Liver (tissue), 9 donors: ENCODE measurements around the gene ABL2. TPM values are rescaled to one million over a fixed set of nuclear protein-coding genes. Genes with fewer than 3 reads are reported as not detected.

ENCODE experiments used
- DNase-seq: peaks from one replicate; pipeline ENCODE4 v3.0.0-alpha.2; 2017; ENCODE audit warnings: low spot score
- H3K27ac ChIP-seq, 2 donors: one replicate each; pipeline ENCODE4 v1.7.0; 2013; ENCODE audit warnings: inconsistent platforms in 2 of 2, low read length in 2 of 2, control low read depth in 1 of 2, low read depth in 1 of 2, mild to moderate bottlenecking in 1 of 2
- H3K27me3 ChIP-seq, 4 donors: one replicate each; pipeline versions ENCODE4 v1.6.1 to v1.7.0; 2013; ENCODE audit warnings: low read length in 3 of 4, inconsistent platforms in 1 of 4, mild to moderate bottlenecking in 1 of 4, moderate library complexity in 1 of 4; ENCODE audit not compliant: control insufficient read depth in 4 of 4, insufficient read depth in 4 of 4
- H3K36me3 ChIP-seq, 4 donors: one replicate each; pipeline versions ENCODE4 v1.6.1 to v1.7.0; 2013; ENCODE audit warnings: low read length in 3 of 4, mild to moderate bottlenecking in 3 of 4, low read depth in 1 of 4, moderate library complexity in 1 of 4; ENCODE audit not compliant: control insufficient read depth in 4 of 4, insufficient read depth in 3 of 4
- H3K4me1 ChIP-seq, 4 donors: one replicate each; pipeline versions ENCODE4 v1.6.1 to v1.7.0; 2013; ENCODE audit warnings: low read length in 3 of 4, mild to moderate bottlenecking in 3 of 4, moderate library complexity in 1 of 4; ENCODE audit not compliant: control insufficient read depth in 4 of 4, insufficient read depth in 4 of 4
- H3K4me3 ChIP-seq, 3 donors: one replicate each; pipeline versions ENCODE4 v1.6.1 to v1.7.0; 2013; ENCODE audit warnings: low read length in 3 of 3, control low read depth in 1 of 3, low read depth in 1 of 3, mild to moderate bottlenecking in 1 of 3
- H3K9ac ChIP-seq, 2 donors: one replicate each; pipeline ENCODE4 v1.7.0; 2013; ENCODE audit warnings: low read length in 2 of 2, mild to moderate bottlenecking in 2 of 2, moderate library complexity in 2 of 2, control low read depth in 1 of 2, low read depth in 1 of 2
- H3K9me3 ChIP-seq, 4 donors: one replicate each; pipeline versions ENCODE4 v1.6.1 to v1.7.0; 2013; ENCODE audit warnings: low read length in 3 of 4; ENCODE audit not compliant: control insufficient read depth in 4 of 4
- EGR1 ChIP-seq, 2 donors: IDR thresholded peaks; 2 replicates each; pipeline ENCODE4 v1.6.1; 2016 to 2018; ENCODE audit warnings: antibody characterized with exemption in 2 of 2, low read depth in 2 of 2
- FOXA1 ChIP-seq: IDR thresholded peaks from 2 replicates; pipeline ENCODE4 v1.6.1; 2016; ENCODE audit warnings: antibody characterized with exemption
- FOXA2 ChIP-seq: IDR thresholded peaks from 2 replicates; pipeline ENCODE4 v1.6.1; 2016; ENCODE audit warnings: antibody characterized with exemption
- GABPA ChIP-seq, 2 donors: IDR thresholded peaks in 1 of 2; conservative IDR thresholded peaks in 1 of 2; 2 replicates each; pipeline ENCODE4 v1.6.1; 2016; ENCODE audit warnings: antibody characterized with exemption in 2 of 2, mild to moderate bottlenecking in 1 of 2, moderate library complexity in 1 of 2
- HNF4A ChIP-seq, 2 donors: conservative IDR thresholded peaks; 2 replicates each; pipeline ENCODE4 v1.6.1; 2016; ENCODE audit warnings: antibody characterized with exemption in 2 of 2, mild to moderate bottlenecking in 2 of 2
- HNF4G ChIP-seq: IDR thresholded peaks from 2 replicates; pipeline ENCODE4 v1.6.1; 2016; ENCODE audit warnings: antibody characterized with exemption
- JUND ChIP-seq, 2 donors: IDR thresholded peaks; 2 replicates each; pipeline ENCODE4 v1.6.1; 2016; ENCODE audit warnings: antibody characterized with exemption in 2 of 2
- RAD21 ChIP-seq, 2 donors: IDR thresholded peaks; 2 replicates each; pipeline ENCODE4 v1.6.1; 2016; ENCODE audit warnings: antibody characterized with exemption in 2 of 2, mild to moderate bottlenecking in 2 of 2
- RXRA ChIP-seq, 2 donors: IDR thresholded peaks; 2 replicates each; pipeline ENCODE4 v1.6.1; 2017 to 2018; ENCODE audit warnings: antibody characterized with exemption in 2 of 2, mild to moderate bottlenecking in 1 of 2
- SP1 ChIP-seq: IDR thresholded peaks from 2 replicates; pipeline ENCODE4 v1.6.1; 2018; ENCODE audit warnings: antibody characterized with exemption, mild to moderate bottlenecking
- TAF1 ChIP-seq: conservative IDR thresholded peaks from 2 replicates; pipeline ENCODE4 v1.6.1; 2016; ENCODE audit warnings: antibody characterized with exemption, mild to moderate bottlenecking
- YY1 ChIP-seq: IDR thresholded peaks from 2 replicates; pipeline ENCODE4 v1.6.1; 2016; ENCODE audit warnings: antibody characterized with exemption, mild to moderate bottlenecking
- WGBS: extraction: QIAGEN DNeasy Blood & Tissue Kit; methylation state at CpG from one replicate; pipeline ENCODE4 v1.1.7; 2013; 5-methylcytosine and 5-hydroxymethylcytosine counted together
- polyA plus RNA-seq, 2 donors: library from polyadenylated mRNA; stranded (reverse) in 1 of 2; unstranded in 1 of 2; fragments of 200-250 nt in 1 of 2; fragments of >200 nt in 1 of 2; fragmentation: Nextera tagmentation in 1 of 2; extraction: Ambion mirVana in 1 of 2; gene quantifications; one replicate each; pipeline versions ENCODE4 v1.2.1 to v1.2.3, GENCODE V29; 2013 to 2015
- total RNA-seq, 2 donors: library from RNA; depleted of rRNA; stranded (reverse); fragments of >200 nt; gene quantifications; one replicate each; pipeline ENCODE4 v1.2.3, GENCODE V29; 2014
- TF ChIP-seq, protein P1 (sequence below): IDR thresholded peaks from 2 replicates; pipeline ENCODE4 v1.6.1; 2016; ENCODE audit warnings: antibody characterized with exemption
- TF ChIP-seq, protein P2 (sequence below): IDR thresholded peaks from 2 replicates; pipeline ENCODE4 v1.6.1; 2016; ENCODE audit warnings: antibody characterized with exemption
- TF ChIP-seq, protein P3 (sequence below): IDR thresholded peaks from 2 replicates; pipeline ENCODE4 v1.6.1; 2016; ENCODE audit warnings: antibody characterized with exemption
- TF ChIP-seq, protein P4 (sequence below): fragments of 150-350 bp; IDR thresholded peaks from 2 replicates; pipeline ENCODE4 v1.5.1; 2017; ENCODE audit warnings: improper control_type of control experiment, low read depth, low read length; ENCODE audit not compliant: missing input control
- TF ChIP-seq, protein P5 (sequence below): IDR thresholded peaks from 2 replicates; pipeline ENCODE4 v1.6.1; 2016; ENCODE audit warnings: antibody characterized with exemption, mild to moderate bottlenecking
- donor health status: healthy.
- donor health status: healthy.
- donor health status: healthy.
- donor health status: healthy.
- donor health status: healthy.

The ABL2 gene
- total and polyA plus RNA-seq, 4 donors: 1.8 to 7.8 (median 3.4) TPM

DNA sequence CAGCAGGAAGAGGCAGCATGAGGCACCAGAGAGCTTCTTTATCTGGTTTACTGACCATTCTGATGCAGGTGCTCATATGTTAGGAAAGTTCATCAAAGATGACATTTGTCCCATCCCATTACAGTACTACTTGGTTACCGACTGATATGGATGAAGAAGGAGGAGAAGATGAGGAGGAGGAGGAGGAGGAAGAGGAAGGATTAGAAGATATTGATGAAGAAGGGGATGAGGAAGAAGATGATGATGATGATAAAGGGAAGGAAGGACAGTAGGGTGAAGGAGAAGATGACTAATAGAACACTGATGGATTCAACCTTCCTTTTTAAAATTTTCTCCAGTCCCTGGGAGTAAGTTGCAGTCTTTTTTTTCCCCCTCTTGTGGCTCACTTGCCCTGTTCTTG, 45.1 kb downstream of the ABL2 start:
- H3K36me3 ChIP-seq: no peaks in the 10 kb centered on the region
- WGBS: 94% methylated on average over 1 of the region's 1 CpG
- H3K27me3 ChIP-seq: no peaks in the 10 kb centered on the region
- H3K27ac ChIP-seq: no peak overlapping the region
- DNase-seq: no peak
- H3K4me3 ChIP-seq: no peak overlapping the region
- H3K9me3 ChIP-seq: no peaks in the 10 kb centered on the region
- TF ChIP-seq HNF4G (no peak), JUND (IDR thresholded peaks at IDR 0.05) (no peak), YY1 (no peak), RAD21 (IDR thresholded peaks at IDR 0.05) (no peak), GABPA (IDR thresholded peaks at IDR 0.05 in 1 of 2, conservative IDR thresholded peaks at IDR 0.05 in 1 of 2) (no peak), EGR1 (IDR thresholded peaks at IDR 0.05; ENCODE audit: low read depth in 2 of 2) (no peak), SP1 (no peak), RXRA (IDR thresholded peaks at IDR 0.05) (no peak)
- TF ChIP-seq, protein P1, sequence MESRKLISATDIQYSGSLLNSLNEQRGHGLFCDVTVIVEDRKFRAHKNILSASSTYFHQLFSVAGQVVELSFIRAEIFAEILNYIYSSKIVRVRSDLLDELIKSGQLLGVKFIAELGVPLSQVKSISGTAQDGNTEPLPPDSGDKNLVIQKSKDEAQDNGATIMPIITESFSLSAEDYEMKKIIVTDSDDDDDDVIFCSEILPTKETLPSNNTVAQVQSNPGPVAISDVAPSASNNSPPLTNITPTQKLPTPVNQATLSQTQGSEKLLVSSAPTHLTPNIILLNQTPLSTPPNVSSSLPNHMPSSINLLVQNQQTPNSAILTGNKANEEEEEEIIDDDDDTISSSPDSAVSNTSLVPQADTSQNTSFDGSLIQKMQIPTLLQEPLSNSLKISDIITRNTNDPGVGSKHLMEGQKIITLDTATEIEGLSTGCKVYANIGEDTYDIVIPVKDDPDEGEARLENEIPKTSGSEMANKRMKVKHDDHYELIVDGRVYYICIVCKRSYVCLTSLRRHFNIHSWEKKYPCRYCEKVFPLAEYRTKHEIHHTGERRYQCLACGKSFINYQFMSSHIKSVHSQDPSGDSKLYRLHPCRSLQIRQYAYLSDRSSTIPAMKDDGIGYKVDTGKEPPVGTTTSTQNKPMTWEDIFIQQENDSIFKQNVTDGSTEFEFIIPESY: no peak
- TF ChIP-seq, protein P2, sequence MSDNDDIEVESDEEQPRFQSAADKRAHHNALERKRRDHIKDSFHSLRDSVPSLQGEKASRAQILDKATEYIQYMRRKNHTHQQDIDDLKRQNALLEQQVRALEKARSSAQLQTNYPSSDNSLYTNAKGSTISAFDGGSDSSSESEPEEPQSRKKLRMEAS: no peak
- TF ChIP-seq, protein P3, sequence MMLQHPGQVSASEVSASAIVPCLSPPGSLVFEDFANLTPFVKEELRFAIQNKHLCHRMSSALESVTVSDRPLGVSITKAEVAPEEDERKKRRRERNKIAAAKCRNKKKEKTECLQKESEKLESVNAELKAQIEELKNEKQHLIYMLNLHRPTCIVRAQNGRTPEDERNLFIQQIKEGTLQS: no peak
- TF ChIP-seq, protein P4, sequence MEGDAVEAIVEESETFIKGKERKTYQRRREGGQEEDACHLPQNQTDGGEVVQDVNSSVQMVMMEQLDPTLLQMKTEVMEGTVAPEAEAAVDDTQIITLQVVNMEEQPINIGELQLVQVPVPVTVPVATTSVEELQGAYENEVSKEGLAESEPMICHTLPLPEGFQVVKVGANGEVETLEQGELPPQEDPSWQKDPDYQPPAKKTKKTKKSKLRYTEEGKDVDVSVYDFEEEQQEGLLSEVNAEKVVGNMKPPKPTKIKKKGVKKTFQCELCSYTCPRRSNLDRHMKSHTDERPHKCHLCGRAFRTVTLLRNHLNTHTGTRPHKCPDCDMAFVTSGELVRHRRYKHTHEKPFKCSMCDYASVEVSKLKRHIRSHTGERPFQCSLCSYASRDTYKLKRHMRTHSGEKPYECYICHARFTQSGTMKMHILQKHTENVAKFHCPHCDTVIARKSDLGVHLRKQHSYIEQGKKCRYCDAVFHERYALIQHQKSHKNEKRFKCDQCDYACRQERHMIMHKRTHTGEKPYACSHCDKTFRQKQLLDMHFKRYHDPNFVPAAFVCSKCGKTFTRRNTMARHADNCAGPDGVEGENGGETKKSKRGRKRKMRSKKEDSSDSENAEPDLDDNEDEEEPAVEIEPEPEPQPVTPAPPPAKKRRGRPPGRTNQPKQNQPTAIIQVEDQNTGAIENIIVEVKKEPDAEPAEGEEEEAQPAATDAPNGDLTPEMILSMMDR: no peak
- peaks cover 0 to 4% (median under 1%) of the 10 kb centered on the region in 4 donors for H3K4me1 ChIP-seq
- no peak overlapping the region for H3K9ac ChIP-seq

DNA sequence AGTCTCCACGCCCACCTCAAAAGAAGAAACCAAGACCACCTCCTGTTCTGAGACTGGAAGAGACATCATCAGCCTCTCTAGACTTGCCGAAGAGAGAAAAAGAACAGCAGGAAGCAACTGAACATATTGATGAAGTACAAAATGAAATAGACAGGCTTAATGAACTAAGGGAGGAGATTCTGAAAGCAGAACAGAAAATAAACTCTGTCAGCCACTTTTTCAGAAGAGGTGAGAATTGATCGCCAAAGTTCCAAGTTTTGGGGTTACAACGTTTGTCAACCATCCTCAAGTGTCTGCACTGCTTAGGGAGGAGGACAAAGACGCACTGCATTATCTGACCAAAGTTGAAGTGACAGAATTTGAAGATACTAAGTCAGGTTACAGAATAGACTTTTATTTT, 45.6 kb downstream of the ABL2 start:
- H3K4me1 ChIP-seq: peaks cover 0 to 4% (median under 1%) of the 10 kb centered on the region in 4 donors
- WGBS: 92% methylated on average over 5 of the region's 5 CpGs
- no peak overlapping the region for H3K9ac ChIP-seq
- H3K9me3 ChIP-seq: no peaks in the 10 kb centered on the region
- H3K4me3 ChIP-seq: no peak overlapping the region
- H3K27me3 ChIP-seq: no peaks in the 10 kb centered on the region
- no peak overlapping the region for H3K27ac ChIP-seq
- TF ChIP-seq, protein P3: no peak
- TF ChIP-seq FOXA2 (no peak), HNF4G (no peak), RXRA (IDR thresholded peaks at IDR 0.05) (no peak), JUND (IDR thresholded peaks at IDR 0.05) (no peak)
- TF ChIP-seq, protein P2: no peak
- H3K36me3 ChIP-seq: no peaks in the 10 kb centered on the region
- no peak for DNase-seq

DNA sequence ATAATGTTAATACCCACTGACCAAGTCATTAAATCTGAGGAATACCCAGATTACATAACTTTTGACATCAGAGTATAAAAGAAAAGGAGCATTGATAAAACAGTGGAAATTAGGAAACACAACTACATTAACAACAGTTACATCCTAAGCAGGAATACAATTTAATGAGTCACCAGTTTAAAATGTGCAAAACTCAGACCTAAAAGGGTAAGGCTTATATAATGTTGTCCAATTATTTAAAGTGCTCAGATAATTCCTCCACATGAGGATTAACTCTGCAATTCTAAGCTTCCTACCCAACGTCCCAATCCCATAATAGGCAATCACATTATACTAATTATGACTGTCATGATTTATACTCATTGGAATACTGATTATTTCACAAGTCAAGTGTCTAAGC, 50.5 kb downstream of the ABL2 start:
- Histone ChIP-seq H3K9me3 (no peaks in the 10 kb centered on the region), H3K9ac (no peak overlapping the region), H3K36me3 (no peaks in the 10 kb centered on the region), H3K27me3 (no peaks in the 10 kb centered on the region), H3K27ac (no peak overlapping the region), H3K4me1 (peaks cover 7 to 11% (median 8%) of the 10 kb centered on the region in 4 donors), H3K4me3 (no peak overlapping the region)
- WGBS: 84% methylated on average over 1 of the region's 1 CpG
- DNase-seq: no peak
- TF ChIP-seq HNF4A (conservative IDR thresholded peaks at IDR 0.05): no peak
- TF ChIP-seq, protein P5, sequence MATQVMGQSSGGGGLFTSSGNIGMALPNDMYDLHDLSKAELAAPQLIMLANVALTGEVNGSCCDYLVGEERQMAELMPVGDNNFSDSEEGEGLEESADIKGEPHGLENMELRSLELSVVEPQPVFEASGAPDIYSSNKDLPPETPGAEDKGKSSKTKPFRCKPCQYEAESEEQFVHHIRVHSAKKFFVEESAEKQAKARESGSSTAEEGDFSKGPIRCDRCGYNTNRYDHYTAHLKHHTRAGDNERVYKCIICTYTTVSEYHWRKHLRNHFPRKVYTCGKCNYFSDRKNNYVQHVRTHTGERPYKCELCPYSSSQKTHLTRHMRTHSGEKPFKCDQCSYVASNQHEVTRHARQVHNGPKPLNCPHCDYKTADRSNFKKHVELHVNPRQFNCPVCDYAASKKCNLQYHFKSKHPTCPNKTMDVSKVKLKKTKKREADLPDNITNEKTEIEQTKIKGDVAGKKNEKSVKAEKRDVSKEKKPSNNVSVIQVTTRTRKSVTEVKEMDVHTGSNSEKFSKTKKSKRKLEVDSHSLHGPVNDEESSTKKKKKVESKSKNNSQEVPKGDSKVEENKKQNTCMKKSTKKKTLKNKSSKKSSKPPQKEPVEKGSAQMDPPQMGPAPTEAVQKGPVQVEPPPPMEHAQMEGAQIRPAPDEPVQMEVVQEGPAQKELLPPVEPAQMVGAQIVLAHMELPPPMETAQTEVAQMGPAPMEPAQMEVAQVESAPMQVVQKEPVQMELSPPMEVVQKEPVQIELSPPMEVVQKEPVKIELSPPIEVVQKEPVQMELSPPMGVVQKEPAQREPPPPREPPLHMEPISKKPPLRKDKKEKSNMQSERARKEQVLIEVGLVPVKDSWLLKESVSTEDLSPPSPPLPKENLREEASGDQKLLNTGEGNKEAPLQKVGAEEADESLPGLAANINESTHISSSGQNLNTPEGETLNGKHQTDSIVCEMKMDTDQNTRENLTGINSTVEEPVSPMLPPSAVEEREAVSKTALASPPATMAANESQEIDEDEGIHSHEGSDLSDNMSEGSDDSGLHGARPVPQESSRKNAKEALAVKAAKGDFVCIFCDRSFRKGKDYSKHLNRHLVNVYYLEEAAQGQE: no peak
- TF ChIP-seq SP1: no peak
- no peak for TF ChIP-seq TAF1
- no peak for TF ChIP-seq FOXA2
- TF ChIP-seq, protein P1: no peak
- no peak for TF ChIP-seq JUND (IDR thresholded peaks at IDR 0.05)
- TF ChIP-seq FOXA1: no peak
